NCI-H2196 (cell line): Measurements from ENCODE around the gene NELL2.

Experiments used
- DNase-seq: peaks from one replicate; lab custom pipeline; 2025; ENCODE audit not compliant: unreplicated experiment; lab: John Stamatoyannopoulos, UW

Gene NELL2

GRCh38 chr12:44627387-44628166, 248.5 kb downstream of the NELL2 start:
- DNase-seq, result no peak

GRCh38 chr12:44626883-44627282, 249.2 kb downstream of the NELL2 start:
- no peak for DNase-seq

GRCh38 chr12:44618946-44619345, 257.2 kb downstream of the NELL2 start:
- no peak for DNase-seq

- DNase-seq, result no peak
These were observed 259.7 kb downstream of the NELL2 start for GRCh38 chr12:44616402-44616801.

- no peak for DNase-seq
These were observed 264.6 kb downstream of the NELL2 start for GRCh38 chr12:44611538-44611937.

- DNase-seq, result no peak
These were observed 272.4 kb downstream of the NELL2 start for GRCh38 chr12:44603701-44604100.

GRCh38 chr12:44592626-44593025, 283.5 kb downstream of the NELL2 start:
- DNase-seq, result no peak

- DNase-seq, result no peak
These were observed 286.4 kb downstream of the NELL2 start for GRCh38 chr12:44589697-44590096.

- no peak for DNase-seq
These were observed 287.5 kb downstream of the NELL2 start for GRCh38 chr12:44588651-44589050.

- DNase-seq, result no peak
These were observed 291.5 kb downstream of the NELL2 start for GRCh38 chr12:44584625-44585024.

- DNase-seq, result no peak
These were observed 293.6 kb downstream of the NELL2 start for GRCh38 chr12:44582521-44582920.

GRCh38 chr12:44581642-44582242, 294.4 kb downstream of the NELL2 start:
- DNase-seq, result no peak

GRCh38 chr12:44574586-44574985, 301.5 kb downstream of the NELL2 start:
- no peak for DNase-seq

- DNase-seq, result no peak
These were observed 302.4 kb downstream of the NELL2 start for GRCh38 chr12:44573723-44574122.

GRCh38 chr12:44571006-44571550, 305.0 kb downstream of the NELL2 start:
- no peak for DNase-seq

GRCh38 chr12:44570036-44570583, 306.0 kb downstream of the NELL2 start:
- DNase-seq, result no peak

GRCh38 chr12:44565163-44565562, 311.0 kb downstream of the NELL2 start:
- DNase-seq, result no peak

- DNase-seq, result no peak
These were observed 312.6 kb downstream of the NELL2 start for GRCh38 chr12:44563486-44563885.

GRCh38 chr12:44558340-44559100, 317.6 kb downstream of the NELL2 start:
- no peak for DNase-seq

GRCh38 chr12:44555454-44555853, 320.7 kb downstream of the NELL2 start:
- DNase-seq, result no peak

GRCh38 chr12:44551631-44552030, 324.5 kb downstream of the NELL2 start:
- DNase-seq, result no peak
